ENCODE measurements around the gene CHST12. TPM values are rescaled to one million over a fixed set of nuclear protein-coding genes. Genes with fewer than 3 reads are reported as not detected.
A peak's percentile ranks its signal among the peaks of the same experiment; 100 is the strongest.
"Not testable (repeated sequence)": the region's sequence is repeated elsewhere in the genome, so short reads cannot be mapped to it uniquely, and the experiment has no call there.

Gene CHST12
- total RNA-seq, 2 donors from 2014 or later: 18.7 to 19.5 TPM

- peak overlapping the region; percentile 90 for H3K4me3 Mint-ChIP-seq
Observed at GRCh38 chr7:2403718-2404648, 572 bp downstream of the CHST12 start.

GRCh38 chr7:2404714-2405119 is 1.3 kb downstream of the CHST12 start:
- H3K4me3 Mint-ChIP-seq: peak overlapping the region; percentile 90
- no peak for ATAC-seq
- no peak for DNase-seq

More at GRCh38 chr7:2403718-2404648, 572 bp downstream of the CHST12 start:
- peaks cover 48% of the 10 kb centered on the region for H3K4me1 Mint-ChIP-seq
- H3K27me3 Mint-ChIP-seq: no peaks in the 10 kb centered on the region
- ATAC-seq (peak; percentile 19), DNase-seq (peak in 1 of 3 donors; percentile 13)
- H3K27ac Mint-ChIP-seq: peak overlapping the region; percentile 97
- H3K36me3 Mint-ChIP-seq (ENCODE audit: low read depth): no peaks in the 10 kb centered on the region
- no peaks in the 10 kb centered on the region for H3K9me3 ChIP-seq (ENCODE audit: control insufficient read depth, low read length, poor library complexity, severe bottlenecking)

DNA sequence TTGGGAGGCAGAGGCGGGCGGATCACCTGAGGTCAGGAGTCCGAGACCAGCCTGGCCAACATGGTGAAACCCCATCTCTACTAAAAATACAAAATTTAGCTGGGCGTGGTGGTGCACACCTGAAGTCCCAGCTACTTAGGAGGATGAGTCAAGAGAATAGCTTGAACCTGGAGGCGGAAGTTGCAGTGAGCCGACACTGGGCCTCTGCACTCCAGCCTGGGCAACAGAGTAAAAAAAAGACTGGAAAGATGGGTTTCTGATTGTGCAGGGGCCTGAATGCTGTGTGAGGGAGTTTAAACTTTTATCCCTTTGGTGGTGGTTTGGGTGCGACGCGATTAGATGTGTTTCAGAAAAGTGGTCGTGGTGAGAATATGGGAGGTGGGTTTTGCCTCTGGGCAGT is 1.8 kb downstream of the CHST12 start:
- no peaks in the 10 kb centered on the region for H3K36me3 Mint-ChIP-seq (ENCODE audit: low read depth)
- no peak for ATAC-seq
- H3K9me3 ChIP-seq (ENCODE audit: control insufficient read depth, low read length, poor library complexity, severe bottlenecking): no peaks in the 10 kb centered on the region
- DNase-seq: no peak
- peak overlapping the region; percentile 97 for H3K27ac Mint-ChIP-seq
- H3K4me3 Mint-ChIP-seq: peak overlapping the region; percentile 90
- H3K4me1 Mint-ChIP-seq: peaks cover 46% of the 10 kb centered on the region
- no peaks in the 10 kb centered on the region for H3K27me3 Mint-ChIP-seq

More at GRCh38 chr7:2404714-2405119, 1.3 kb downstream of the CHST12 start:
- H3K4me1 Mint-ChIP-seq: peaks cover 45% of the 10 kb centered on the region
- no peaks in the 10 kb centered on the region for H3K9me3 ChIP-seq (ENCODE audit: control insufficient read depth, low read length, poor library complexity, severe bottlenecking)
- H3K27me3 Mint-ChIP-seq: no peaks in the 10 kb centered on the region
- H3K36me3 Mint-ChIP-seq (ENCODE audit: low read depth): no peaks in the 10 kb centered on the region
- peak overlapping the region; percentile 97 for H3K27ac Mint-ChIP-seq

DNA sequence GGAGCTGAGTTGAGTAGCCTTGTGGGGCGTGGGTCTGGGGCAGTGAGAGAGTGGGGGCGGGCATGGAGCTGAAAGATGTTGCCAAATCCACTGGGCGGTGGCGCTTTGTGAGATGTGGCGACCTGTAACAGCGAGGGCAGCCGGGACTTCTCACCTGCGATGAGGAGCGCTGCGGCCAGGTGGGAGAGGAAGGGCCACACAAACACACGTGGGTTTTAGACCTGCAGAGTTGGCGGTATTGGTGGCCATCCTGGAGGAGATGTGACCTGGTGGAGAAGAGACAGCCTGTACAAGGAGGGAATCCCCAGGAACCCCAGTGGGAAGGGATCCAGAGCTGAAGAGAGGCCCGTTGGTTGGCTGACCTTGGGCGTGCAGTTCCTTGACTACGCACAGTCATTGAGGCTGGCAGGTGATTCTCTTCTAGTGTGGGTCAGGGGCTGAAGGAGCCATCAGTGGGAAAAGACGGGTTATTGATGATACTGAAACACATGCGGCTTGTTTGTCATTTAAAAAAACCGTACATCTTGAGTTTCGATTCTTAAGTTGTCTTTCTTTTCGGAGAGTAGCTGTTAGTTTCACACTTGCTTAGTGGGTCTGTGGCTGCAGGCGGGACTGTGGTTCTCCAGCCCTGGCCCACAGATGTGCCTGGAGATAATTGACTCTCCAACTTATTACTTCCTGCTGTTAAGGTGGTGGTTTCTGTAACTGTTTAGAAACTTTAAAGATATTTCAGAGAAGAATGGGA is 2.4 kb downstream of the CHST12 start:
- Mint-ChIP-seq H3K27ac (peak overlapping the region; percentile 97), H3K4me1 (peaks cover 50% of the 10 kb centered on the region), H3K4me3 (peak overlapping the region; percentile 90), H3K27me3 (no peaks in the 10 kb centered on the region), H3K36me3 (ENCODE audit: low read depth) (no peaks in the 10 kb centered on the region)
- ATAC-seq: peak; percentile 33
- peak in 1 of 3 donors; percentile 20 for DNase-seq
- H3K9me3 ChIP-seq (ENCODE audit: control insufficient read depth, low read length, poor library complexity, severe bottlenecking): no peaks in the 10 kb centered on the region

DNA sequence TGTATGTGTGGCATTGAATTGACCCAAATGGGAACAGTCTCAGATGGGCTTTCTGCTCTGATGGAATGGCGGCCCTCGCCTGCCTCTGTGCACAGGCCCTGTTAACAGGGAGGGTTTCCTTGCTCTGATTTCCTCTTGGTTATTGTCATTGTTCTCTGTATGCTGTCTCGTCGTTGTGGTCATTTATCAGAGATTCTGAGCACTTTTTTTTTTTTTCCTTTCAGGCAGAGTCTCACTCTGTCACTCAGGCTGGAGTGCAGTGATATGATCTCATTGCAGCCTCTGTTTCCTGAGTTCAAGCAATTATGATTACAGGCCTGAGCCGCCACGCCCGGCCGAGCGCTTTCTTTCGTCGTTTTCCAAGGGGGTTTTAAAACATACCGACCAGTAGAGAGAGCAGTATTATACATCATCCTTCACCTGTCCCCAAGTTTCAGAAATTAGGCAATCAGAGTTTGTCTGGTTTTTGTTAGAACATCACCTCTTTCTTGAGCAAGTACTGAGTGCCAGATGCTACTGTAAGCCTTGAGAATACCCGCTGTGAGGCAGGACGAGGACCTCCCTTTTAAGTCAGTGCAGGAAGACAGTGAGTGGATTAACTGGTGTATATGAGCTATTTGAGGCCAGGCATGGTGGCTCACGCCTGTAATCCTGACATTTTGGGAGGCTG is 6.5 kb downstream of the CHST12 start:
- ATAC-seq: no peak
- peak overlapping the region; percentile 98 for H3K27ac Mint-ChIP-seq
- no peaks in the 10 kb centered on the region for H3K27me3 Mint-ChIP-seq
- peaks cover 58% of the 10 kb centered on the region for H3K4me1 Mint-ChIP-seq
- peak overlapping the region; percentile 75 for H3K4me3 Mint-ChIP-seq
- H3K36me3 Mint-ChIP-seq (ENCODE audit: low read depth): no peaks in the 10 kb centered on the region
- no peaks in the 10 kb centered on the region for H3K9me3 ChIP-seq (ENCODE audit: control insufficient read depth, low read length, poor library complexity, severe bottlenecking)
- no peak for DNase-seq

- H3K9me3 ChIP-seq (ENCODE audit: control insufficient read depth, low read length, poor library complexity, severe bottlenecking): no peaks in the 10 kb centered on the region
- H3K36me3 Mint-ChIP-seq (ENCODE audit: low read depth): no peaks in the 10 kb centered on the region
- no peak overlapping the region for H3K4me3 Mint-ChIP-seq
- ATAC-seq (no peak), DNase-seq (no peak)
- no peaks in the 10 kb centered on the region for H3K27me3 Mint-ChIP-seq
- H3K27ac Mint-ChIP-seq: peak overlapping the region; percentile 98
- H3K4me1 Mint-ChIP-seq: peaks cover 48% of the 10 kb centered on the region
Observed at GRCh38 chr7:2411049-2411448, 7.6 kb downstream of the CHST12 start.

DNA sequence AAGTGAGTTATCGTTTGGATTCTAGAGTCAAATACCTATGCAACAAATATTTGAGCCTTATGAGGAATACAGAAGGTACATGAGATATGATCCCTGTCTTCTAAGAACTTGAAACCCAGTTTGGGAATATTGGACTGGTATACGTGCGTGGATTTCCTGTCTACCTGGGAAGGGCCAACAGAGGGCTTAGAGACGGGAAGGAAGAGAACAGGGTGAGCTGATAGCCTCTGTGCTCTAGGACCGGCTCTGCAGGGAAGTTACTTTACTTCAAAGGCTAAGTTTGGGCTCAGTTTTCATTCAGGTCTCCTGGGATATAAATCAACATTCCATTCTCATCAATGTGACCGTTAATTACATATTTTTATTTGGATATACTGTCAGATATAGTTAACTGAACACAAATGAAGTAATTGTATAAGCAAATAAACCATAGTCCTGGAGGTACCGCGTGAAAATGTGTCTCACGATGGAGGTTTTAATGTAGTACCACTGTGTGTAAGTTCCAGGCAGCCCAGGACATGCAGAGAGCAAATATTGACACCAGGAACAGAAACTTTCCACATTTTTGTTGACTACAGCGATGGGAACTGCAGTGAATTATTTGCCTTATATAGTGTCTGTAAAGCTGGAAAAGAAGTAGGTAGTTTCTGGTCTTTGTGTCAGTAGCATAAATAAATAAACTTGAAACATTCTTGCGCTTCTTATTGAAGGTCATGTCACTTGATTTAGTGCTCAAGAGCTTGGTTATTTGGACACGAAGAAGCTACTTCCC is 8.6 kb downstream of the CHST12 start:
- Mint-ChIP-seq H3K27ac (peak overlapping the region; percentile 37), H3K4me3 (no peak overlapping the region), H3K4me1 (peaks cover 46% of the 10 kb centered on the region), H3K36me3 (ENCODE audit: low read depth) (peaks cover 2% of the 10 kb centered on the region), H3K27me3 (no peaks in the 10 kb centered on the region)
- no peaks in the 10 kb centered on the region for H3K9me3 ChIP-seq (ENCODE audit: control insufficient read depth, low read length, poor library complexity, severe bottlenecking)
- ATAC-seq (no peak), DNase-seq (no peak)

- Mint-ChIP-seq H3K36me3 (ENCODE audit: low read depth) (peaks cover 2% of the 10 kb centered on the region), H3K27ac (no peak overlapping the region), H3K4me3 (no peak overlapping the region), H3K4me1 (peaks cover 45% of the 10 kb centered on the region), H3K27me3 (no peaks in the 10 kb centered on the region)
- ATAC-seq: no peak
- H3K9me3 ChIP-seq (ENCODE audit: control insufficient read depth, low read length, poor library complexity, severe bottlenecking): no peaks in the 10 kb centered on the region
- DNase-seq: no peak
Observed at GRCh38 chr7:2412587-2413201, 9.3 kb downstream of the CHST12 start.

GRCh38 chr7:2416063-2416462 is 12.7 kb downstream of the CHST12 start:
- peaks cover 2% of the 10 kb centered on the region for H3K36me3 Mint-ChIP-seq (ENCODE audit: low read depth)
- DNase-seq (no peak), ATAC-seq (no peak)
- peak overlapping the region; percentile 22 for H3K27ac Mint-ChIP-seq
- H3K9me3 ChIP-seq (ENCODE audit: control insufficient read depth, low read length, poor library complexity, severe bottlenecking): no peaks in the 10 kb centered on the region
- H3K4me1 Mint-ChIP-seq: peaks cover 31% of the 10 kb centered on the region
- H3K27me3 Mint-ChIP-seq: no peaks in the 10 kb centered on the region
- no peak overlapping the region for H3K4me3 Mint-ChIP-seq

DNA sequence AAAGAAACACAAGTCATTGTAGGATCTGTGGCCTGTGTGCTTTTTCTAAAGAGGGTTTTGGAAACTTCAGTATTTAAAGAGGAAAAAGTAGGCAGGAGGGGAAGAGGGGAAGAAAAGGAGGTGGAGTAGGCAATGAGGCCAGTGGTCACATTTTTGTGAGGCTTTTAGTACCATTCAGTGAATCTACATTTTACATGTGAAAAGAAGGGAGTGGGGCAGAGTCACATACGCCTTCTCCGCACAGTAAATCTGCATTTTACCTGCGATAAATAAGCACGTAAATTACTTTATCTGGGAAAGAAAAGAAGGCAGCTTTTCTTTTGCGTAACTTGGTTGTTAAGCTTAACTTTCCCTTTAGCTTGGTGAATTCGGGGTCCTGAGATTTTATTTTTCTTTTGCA is 13.2 kb downstream of the CHST12 start:
- peaks cover 2% of the 10 kb centered on the region for H3K36me3 Mint-ChIP-seq (ENCODE audit: low read depth)
- ATAC-seq (no peak), DNase-seq (no peak)
- H3K4me3 Mint-ChIP-seq: no peak overlapping the region
- H3K27me3 Mint-ChIP-seq: no peaks in the 10 kb centered on the region
- H3K9me3 ChIP-seq (ENCODE audit: control insufficient read depth, low read length, poor library complexity, severe bottlenecking): no peaks in the 10 kb centered on the region
- H3K4me1 Mint-ChIP-seq: peaks cover 31% of the 10 kb centered on the region
- peak overlapping the region; percentile 22 for H3K27ac Mint-ChIP-seq

DNA sequence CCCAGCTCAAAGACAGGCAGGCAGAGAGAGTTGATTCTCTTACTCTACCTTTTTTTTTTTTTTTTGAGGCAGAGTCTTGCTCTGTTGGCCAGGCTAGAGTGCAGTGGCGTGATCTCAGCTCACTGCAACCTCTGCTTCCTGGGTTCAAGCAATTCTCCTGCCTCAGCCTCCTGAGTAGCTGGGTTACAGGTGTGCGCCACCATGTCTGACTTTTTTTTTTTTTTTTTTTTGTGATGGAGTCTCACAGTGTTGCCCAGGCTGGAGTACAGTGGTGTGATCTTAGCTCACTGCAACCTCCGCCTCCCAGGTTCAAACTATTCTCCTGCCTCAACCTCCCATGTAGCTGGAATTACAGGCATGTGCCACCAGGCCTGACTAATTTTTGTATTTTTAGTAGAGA is 13.8 kb downstream of the CHST12 start:
- H3K9me3 ChIP-seq (ENCODE audit: control insufficient read depth, low read length, poor library complexity, severe bottlenecking); H3K36me3 Mint-ChIP-seq (ENCODE audit: low read depth); DNase-seq; ATAC-seq; H3K27me3 Mint-ChIP-seq: not testable (repeated sequence)
- peak overlapping the region; percentile 86 for H3K27ac Mint-ChIP-seq
- peaks cover 34% of the 10 kb centered on the region for H3K4me1 Mint-ChIP-seq
- H3K4me3 Mint-ChIP-seq: peak overlapping the region; percentile 9

GRCh38 chr7:2417981-2418481 is 14.6 kb downstream of the CHST12 start:
- H3K27me3 Mint-ChIP-seq: no peaks in the 10 kb centered on the region
- no peaks in the 10 kb centered on the region for H3K9me3 ChIP-seq (ENCODE audit: control insufficient read depth, low read length, poor library complexity, severe bottlenecking)

More at GRCh38 chr7:2417981-2418481, 14.6 kb downstream of the CHST12 start:
- H3K4me1 Mint-ChIP-seq: peaks cover 29% of the 10 kb centered on the region
- ATAC-seq: peak; percentile 95
- H3K27ac Mint-ChIP-seq: peak overlapping the region; percentile 86
- peak in 1 of 3 donors; percentile 37 for DNase-seq
- H3K4me3 Mint-ChIP-seq: no peak overlapping the region
- H3K36me3 Mint-ChIP-seq (ENCODE audit: low read depth): peaks cover 2% of the 10 kb centered on the region
